GM23248 (cell line): ENCODE measurements around the gene ATG13.

Source experiments
- EZH2 ChIP-seq: fragments of 200-600 bp; sonication (generic); IDR thresholded peaks from 2 replicates; pipeline ENCODE4 v1.6.1; 2018; ENCODE audit warnings: antibody characterized with exemption, mild to moderate bottlenecking; ENCODE audit not compliant: insufficient read depth, poor library complexity, severe bottlenecking
- EZH2phosphoT487 ChIP-seq: fragments of 200-600 bp; sonication (generic); IDR thresholded peaks from 2 replicates; pipeline ENCODE4 v1.6.1; 2018; ENCODE audit warnings: antibody characterized with exemption, moderate library complexity, mild to moderate bottlenecking, low read depth; ENCODE audit not compliant: insufficient read depth

GRCh38 chr11:46643986-46644385 lies 26.6 kb downstream of the ATG13 start:
- TF ChIP-seq EZH2phosphoT487 (no peak), EZH2 (no peak)
